ENCODE measurements around the gene SRL. TPM values are rescaled to one million over a fixed set of nuclear protein-coding genes. Genes with fewer than 3 reads are reported as not detected.

SRL gene
- total and polyA plus RNA-seq, 2 experiments from 2014 or later: not detected

DNA sequence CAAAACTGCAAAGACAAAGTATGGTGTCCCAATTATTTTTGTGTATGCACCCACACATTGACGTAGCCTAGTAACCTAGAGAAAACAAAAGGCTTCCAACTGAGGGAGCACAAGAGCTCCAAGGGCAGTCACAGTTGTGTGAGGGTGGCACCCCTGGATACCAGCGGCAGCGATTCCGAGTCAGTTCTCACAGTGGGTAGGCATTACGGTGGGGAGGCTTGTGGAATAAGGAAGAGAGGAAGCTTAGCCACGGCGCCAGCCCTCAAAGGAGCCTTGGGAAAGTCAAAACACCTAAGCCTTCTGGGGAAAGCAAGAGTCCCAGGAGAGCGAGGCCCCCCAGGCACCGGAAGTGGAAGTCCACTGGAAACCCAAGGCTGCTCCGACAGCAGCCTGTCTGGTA, 94.6 kb downstream of the SRL start (continued):
- TF ChIP-seq, protein P1, sequence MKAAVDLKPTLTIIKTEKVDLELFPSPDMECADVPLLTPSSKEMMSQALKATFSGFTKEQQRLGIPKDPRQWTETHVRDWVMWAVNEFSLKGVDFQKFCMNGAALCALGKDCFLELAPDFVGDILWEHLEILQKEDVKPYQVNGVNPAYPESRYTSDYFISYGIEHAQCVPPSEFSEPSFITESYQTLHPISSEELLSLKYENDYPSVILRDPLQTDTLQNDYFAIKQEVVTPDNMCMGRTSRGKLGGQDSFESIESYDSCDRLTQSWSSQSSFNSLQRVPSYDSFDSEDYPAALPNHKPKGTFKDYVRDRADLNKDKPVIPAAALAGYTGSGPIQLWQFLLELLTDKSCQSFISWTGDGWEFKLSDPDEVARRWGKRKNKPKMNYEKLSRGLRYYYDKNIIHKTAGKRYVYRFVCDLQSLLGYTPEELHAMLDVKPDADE (IDR thresholded peaks at IDR 0.05): no peak
- no peak for TF ChIP-seq ZNF114 (CRISPR knock-in tag; IDR thresholded peaks at IDR 0.05)

DNA sequence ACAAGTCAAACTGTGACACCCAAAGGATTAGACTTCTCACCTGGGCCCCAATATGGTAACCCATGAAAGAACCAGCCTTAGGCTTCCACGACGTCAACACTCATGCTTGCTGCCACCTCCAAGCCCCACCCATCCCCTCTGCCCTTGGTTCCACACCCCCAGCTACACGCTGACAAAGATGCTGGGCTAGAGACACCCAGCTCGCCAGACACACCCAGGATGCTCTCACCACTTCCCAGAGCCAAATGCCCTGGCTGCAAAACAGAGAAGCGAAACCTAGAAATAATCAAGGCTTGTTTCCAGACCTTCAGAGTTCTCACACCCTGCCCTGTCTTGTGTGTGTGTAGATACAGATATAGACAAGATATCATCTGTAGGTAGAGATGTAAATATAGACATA, 99.6 kb downstream of the SRL start:
- H3K27ac Mint-ChIP-seq: no peak overlapping the region
- ATAC-seq (no peak), DNase-seq (ENCODE audit: low spot score) (no peak)
- Histone ChIP-seq H4K20me1 (replicated peaks; ENCODE audit: insufficient read depth) (no peaks in the 10 kb centered on the region), H3K4me2 (no peak overlapping the region), H3F3A (replicated peaks; ENCODE audit: low read depth) (no peaks in the 10 kb centered on the region), H3K27me3 (ENCODE audit: insufficient read depth) (no peaks in the 10 kb centered on the region), H3K27ac (ENCODE audit: low read depth) (no peak overlapping the region), H3K79me2 (replicated peaks; ENCODE audit: insufficient read depth) (no peaks in the 10 kb centered on the region), H3K36me3 (ENCODE audit: insufficient read depth) (no peaks in the 10 kb centered on the region), H3K4me3 (no peak overlapping the region), H3K9me2 (ENCODE audit: insufficient read depth) (no peaks in the 10 kb centered on the region), H3K4me1 (ENCODE audit: insufficient read depth) (no peaks in the 10 kb centered on the region), H2AFZ (no peak overlapping the region)
- peaks cover 10% of the 10 kb centered on the region for H3K9me3 Mint-ChIP-seq
- H3K4me1 Mint-ChIP-seq: no peaks in the 10 kb centered on the region
- no peak overlapping the region for H3K4me3 Mint-ChIP-seq
- no peaks in the 10 kb centered on the region for H3K36me3 Mint-ChIP-seq (ENCODE audit: low read depth)
- H3K27me3 Mint-ChIP-seq (ENCODE audit: insufficient read depth, low read depth, poor library complexity): peaks cover 4% of the 10 kb centered on the region
- no peak for TF ChIP-seq REST (IDR thresholded peaks at IDR 0.05; ENCODE audit: unreplicated experiment)
- TF ChIP-seq NANOG (IDR thresholded peaks at IDR 0.05; ENCODE audit: borderline replicate concordance): no peak
- no peak for TF ChIP-seq ZNF114 (CRISPR knock-in tag; IDR thresholded peaks at IDR 0.05)
- TF ChIP-seq ZNF331 (CRISPR knock-in tag; IDR thresholded peaks at IDR 0.05; ENCODE audit: low read depth): no peak
- no peak for TF ChIP-seq POLR2AphosphoS5 (IDR thresholded peaks at IDR 0.05; ENCODE audit: low read depth)
- TF ChIP-seq, protein P2, sequence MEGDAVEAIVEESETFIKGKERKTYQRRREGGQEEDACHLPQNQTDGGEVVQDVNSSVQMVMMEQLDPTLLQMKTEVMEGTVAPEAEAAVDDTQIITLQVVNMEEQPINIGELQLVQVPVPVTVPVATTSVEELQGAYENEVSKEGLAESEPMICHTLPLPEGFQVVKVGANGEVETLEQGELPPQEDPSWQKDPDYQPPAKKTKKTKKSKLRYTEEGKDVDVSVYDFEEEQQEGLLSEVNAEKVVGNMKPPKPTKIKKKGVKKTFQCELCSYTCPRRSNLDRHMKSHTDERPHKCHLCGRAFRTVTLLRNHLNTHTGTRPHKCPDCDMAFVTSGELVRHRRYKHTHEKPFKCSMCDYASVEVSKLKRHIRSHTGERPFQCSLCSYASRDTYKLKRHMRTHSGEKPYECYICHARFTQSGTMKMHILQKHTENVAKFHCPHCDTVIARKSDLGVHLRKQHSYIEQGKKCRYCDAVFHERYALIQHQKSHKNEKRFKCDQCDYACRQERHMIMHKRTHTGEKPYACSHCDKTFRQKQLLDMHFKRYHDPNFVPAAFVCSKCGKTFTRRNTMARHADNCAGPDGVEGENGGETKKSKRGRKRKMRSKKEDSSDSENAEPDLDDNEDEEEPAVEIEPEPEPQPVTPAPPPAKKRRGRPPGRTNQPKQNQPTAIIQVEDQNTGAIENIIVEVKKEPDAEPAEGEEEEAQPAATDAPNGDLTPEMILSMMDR (conservative IDR thresholded peaks at IDR 0.05; ENCODE audit: low read depth in 2 of 2): no peak
- no peak for TF ChIP-seq CREB1 (CRISPR knock-in tag; IDR thresholded peaks at IDR 0.05; ENCODE audit: low read depth)
- no peak for TF ChIP-seq JUNB (IDR thresholded peaks at IDR 0.05; ENCODE audit: unreplicated experiment)
- no peak for TF ChIP-seq STAT1 (IDR thresholded peaks at IDR 0.05; ENCODE audit: unreplicated experiment)
- TF ChIP-seq, protein P1 (IDR thresholded peaks at IDR 0.05): no peak
- TF ChIP-seq EZH2 (IDR thresholded peaks at IDR 0.05; ENCODE audit: low read depth, unreplicated experiment): no peak
- TF ChIP-seq ZNF462 (CRISPR knock-in tag; IDR thresholded peaks at IDR 0.05): no peak

All from GM23338 (cell line).